ENCODE data around the gene NHLRC1. TPM values are rescaled to one million over a fixed set of nuclear protein-coding genes. Genes with fewer than 3 reads are reported as not detected.

The NHLRC1 gene
- total and polyA plus RNA-seq, 10 of the 15 experiments (the other 5 are each of a cell fraction or from before 2014, with no cell fraction given) = 0.04 to 0.22 (median 0.12) TPM; not detected in 2

DNA sequence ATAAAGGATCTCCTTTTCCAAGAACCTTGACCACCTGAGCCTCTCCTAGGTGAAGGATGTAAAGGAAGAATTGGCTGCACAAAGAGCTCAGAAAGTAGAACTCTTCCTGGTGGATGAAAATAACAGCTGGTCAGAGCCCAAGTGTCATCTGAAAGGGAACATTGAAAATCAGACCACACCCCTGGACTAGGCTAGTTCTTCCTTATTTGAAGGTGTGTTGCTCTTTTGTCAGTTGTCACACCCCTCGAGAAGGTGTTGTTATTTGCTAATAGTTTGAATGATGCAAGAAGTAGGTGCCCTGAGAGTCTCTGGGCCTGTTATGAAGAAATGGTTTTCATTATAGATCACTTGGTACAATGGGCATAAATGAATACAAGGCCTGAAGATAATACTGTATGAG, 31.1 kb downstream of the NHLRC1 start:
- no peaks in the 10 kb centered on the region for H4K20me1 ChIP-seq (ENCODE audit: control insufficient read depth, insufficient read depth)
- DNase-seq (ENCODE audit: low read depth, low spot score) = no peak
- ATAC-seq = no peak
- no peaks in the 10 kb centered on the region for H3K36me3 ChIP-seq (ENCODE audit: control insufficient read depth in 2 of 2, insufficient read depth in 2 of 2, low read length in 1 of 2)
- no peak overlapping the region for H3K9ac ChIP-seq (ENCODE audit: control insufficient read depth, insufficient read depth, low read length)
- intact Hi-C loops (cut with micrococcal nuclease; ENCODE audit: unreplicated experiment) = no loop called here
- no peaks in the 10 kb centered on the region for H3K27me3 ChIP-seq (replicated peaks in 1 of 2; ENCODE audit: control insufficient read depth in 2 of 2, insufficient read depth in 2 of 2, low read length in 1 of 2)
- no peak overlapping the region for H3K4me3 ChIP-seq
- SMC1A ChIA-PET (ENCODE audit: uncharacterized antibody, unreplicated experiment) = interaction anchor here (0.9 kb wide), 1 partner anchor 8 kb away, joined by 3 read pairs; no protein-coding TSS in a partner anchor
- H3K4me1 ChIP-seq (ENCODE audit: control insufficient read depth, insufficient read depth, low read length) = no peaks in the 10 kb centered on the region
- in situ Hi-C loops (cut with MboI) = no loop called here
- no TSS peak for BruUV-seq (replicated peaks)
- H3K4me2 ChIP-seq (ENCODE audit: control insufficient read depth, insufficient read depth) = no peak overlapping the region
- no peak overlapping the region for H2AFZ ChIP-seq (ENCODE audit: control insufficient read depth, low read depth, low read length)
- no peak overlapping the region for H3K27ac ChIP-seq (ENCODE audit: control insufficient read depth, insufficient read depth)
- no peak for FAIRE-seq
- TF ChIP-seq ZNF274 (IDR thresholded peaks at IDR 0.05; ENCODE audit: insufficient read depth, insufficient read length) = no peak
- TF ChIP-seq NFYA (IDR thresholded peaks at IDR 0.05; ENCODE audit: borderline replicate concordance, low read depth, low read length) = no peak
- no peak for TF ChIP-seq RFX5 (IDR thresholded peaks at IDR 0.05; ENCODE audit: low read depth, low read length)
- TF ChIP-seq SREBF1 (IDR thresholded peaks at IDR 0.05; ENCODE audit: low read length) = no peak
- TF ChIP-seq FOXK2 (IDR thresholded peaks at IDR 0.05) = no peak
- no peak for TF ChIP-seq JUNB (IDR thresholded peaks at IDR 0.05)
- no peak for TF ChIP-seq RBBP5 (conservative IDR thresholded peaks at IDR 0.05)
- TF ChIP-seq, protein P1, sequence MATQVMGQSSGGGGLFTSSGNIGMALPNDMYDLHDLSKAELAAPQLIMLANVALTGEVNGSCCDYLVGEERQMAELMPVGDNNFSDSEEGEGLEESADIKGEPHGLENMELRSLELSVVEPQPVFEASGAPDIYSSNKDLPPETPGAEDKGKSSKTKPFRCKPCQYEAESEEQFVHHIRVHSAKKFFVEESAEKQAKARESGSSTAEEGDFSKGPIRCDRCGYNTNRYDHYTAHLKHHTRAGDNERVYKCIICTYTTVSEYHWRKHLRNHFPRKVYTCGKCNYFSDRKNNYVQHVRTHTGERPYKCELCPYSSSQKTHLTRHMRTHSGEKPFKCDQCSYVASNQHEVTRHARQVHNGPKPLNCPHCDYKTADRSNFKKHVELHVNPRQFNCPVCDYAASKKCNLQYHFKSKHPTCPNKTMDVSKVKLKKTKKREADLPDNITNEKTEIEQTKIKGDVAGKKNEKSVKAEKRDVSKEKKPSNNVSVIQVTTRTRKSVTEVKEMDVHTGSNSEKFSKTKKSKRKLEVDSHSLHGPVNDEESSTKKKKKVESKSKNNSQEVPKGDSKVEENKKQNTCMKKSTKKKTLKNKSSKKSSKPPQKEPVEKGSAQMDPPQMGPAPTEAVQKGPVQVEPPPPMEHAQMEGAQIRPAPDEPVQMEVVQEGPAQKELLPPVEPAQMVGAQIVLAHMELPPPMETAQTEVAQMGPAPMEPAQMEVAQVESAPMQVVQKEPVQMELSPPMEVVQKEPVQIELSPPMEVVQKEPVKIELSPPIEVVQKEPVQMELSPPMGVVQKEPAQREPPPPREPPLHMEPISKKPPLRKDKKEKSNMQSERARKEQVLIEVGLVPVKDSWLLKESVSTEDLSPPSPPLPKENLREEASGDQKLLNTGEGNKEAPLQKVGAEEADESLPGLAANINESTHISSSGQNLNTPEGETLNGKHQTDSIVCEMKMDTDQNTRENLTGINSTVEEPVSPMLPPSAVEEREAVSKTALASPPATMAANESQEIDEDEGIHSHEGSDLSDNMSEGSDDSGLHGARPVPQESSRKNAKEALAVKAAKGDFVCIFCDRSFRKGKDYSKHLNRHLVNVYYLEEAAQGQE (IDR thresholded peaks at IDR 0.05; ENCODE audit: low read depth, low read length) = no peak
- TF ChIP-seq SUPT20H (IDR thresholded peaks at IDR 0.05; ENCODE audit: borderline replicate concordance, control insufficient read depth, low read depth, low read length) = no peak
- TF ChIP-seq MTA3 (IDR thresholded peaks at IDR 0.05; ENCODE audit: borderline replicate concordance, low read length) = no peak
- TF ChIP-seq PRDM15 (CRISPR knock-in tag; IDR thresholded peaks at IDR 0.05) = no peak
- no peak for TF ChIP-seq TBL1XR1 (IDR thresholded peaks at IDR 0.05; ENCODE audit: low read depth, low read length)
- TF ChIP-seq ZNF622 (IDR thresholded peaks at IDR 0.05) = no peak
- peaks cover 6% of the 10 kb centered on the region; the same call in 2 of the 3 replicates for H3K9me3 ChIP-seq (replicated peaks; ENCODE audit: control insufficient read depth, insufficient read depth, low read length)
- POLR2A ChIA-PET = interaction anchor here (0.5 kb wide), 1 partner anchor 50 kb away, joined by 3 read pairs; no protein-coding TSS in a partner anchor
- 0% methylated on average over 1 of the region's 1 CpG for WGBS (ENCODE audit: insufficient coverage, insufficient replicate concordance, low lambda C conversion rate, missing lambda C conversion rate)
- CTCF ChIA-PET = interaction anchor here (1.4 kb wide), 1 partner anchor 30 kb away, joined by 3 read pairs; the partner anchor contains the start of gene NHLRC1
- RAD21 ChIA-PET (ENCODE audit: unreplicated experiment) = no interaction called here
- no peaks in the 10 kb centered on the region for H3K79me2 ChIP-seq (ENCODE audit: control insufficient read depth, insufficient read depth, low read length)

Measured in GM12878 (cell line).